ENCODE data around the gene CLOCK.

- TF ChIP-seq CTCF (conservative IDR thresholded peaks at IDR 0.05; ENCODE audit: low read length): no peak
- TF ChIP-seq EZH2phosphoT487 (IDR thresholded peaks at IDR 0.05; ENCODE audit: borderline replicate concordance, low read depth, low read length): no peak
Measured at GRCh38 chr4:55538531-55538930, 8.2 kb downstream of the CLOCK start.

All from OCI-LY7 (cell line).